ENCODE data around the gene RAD18. TPM values are rescaled to one million over a fixed set of nuclear protein-coding genes. Genes with fewer than 3 reads are reported as not detected.

The RAD18 gene
- total RNA-seq, 2 donors from 2014 or later: 18.2 to 20.8 TPM

DNA sequence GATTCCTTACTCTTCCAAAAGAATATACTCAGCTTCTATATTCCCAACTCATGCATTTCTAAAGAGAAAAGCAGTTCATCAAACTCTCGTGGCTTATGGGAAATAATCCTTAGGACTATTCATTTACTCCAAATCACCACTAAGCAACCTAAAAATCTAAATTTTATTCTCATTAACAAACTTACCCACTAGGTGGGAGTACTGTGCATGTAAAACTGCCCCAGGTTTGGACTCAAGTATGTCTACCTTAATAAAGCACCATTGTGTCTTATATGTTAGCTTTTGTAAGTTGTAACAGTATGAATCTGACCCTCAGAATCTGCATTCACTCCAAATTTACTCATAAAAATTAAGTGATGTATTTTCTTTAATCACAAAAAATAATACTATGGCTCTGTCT, 25.3 kb downstream of the RAD18 start:
- H3K27ac ChIP-seq (ENCODE audit: low read depth, low read length): no peak overlapping the region
- H3K4me1 ChIP-seq (ENCODE audit: control insufficient read depth, insufficient read depth, low read length): no peaks in the 10 kb centered on the region
- H3K27me3 Mint-ChIP-seq (ENCODE audit: insufficient read depth): no peaks in the 10 kb centered on the region
- no peaks in the 10 kb centered on the region for H3K4me1 Mint-ChIP-seq
- no peak overlapping the region for H3K9ac ChIP-seq (ENCODE audit: extremely low read depth, low read length, poor library complexity, severe bottlenecking)
- 96% methylated on average over 1 of the region's 1 CpG; no CpG with 5 or more reads in 1 of the 2 experiments for WGBS, 2 experiments (ENCODE audit: insufficient coverage in 1 of 2, insufficient read length in 1 of 2)
- H3K36me3 ChIP-seq (ENCODE audit: control insufficient read depth, insufficient read depth, low read length): peaks cover 53% of the 10 kb centered on the region
- no peak for DNase-seq
- no peak overlapping the region for H3K27ac Mint-ChIP-seq
- H3K4me3 Mint-ChIP-seq: no peak overlapping the region
- no peak overlapping the region for H3K4me3 ChIP-seq (ENCODE audit: low read length)
- peaks cover 20% of the 10 kb centered on the region for H3K36me3 Mint-ChIP-seq (ENCODE audit: low read depth)
- peak; percentile 69 for TF ChIP-seq CTCF (conservative IDR thresholded peaks at IDR 0.05)
- peaks cover 6% of the 10 kb centered on the region for H3K9me3 Mint-ChIP-seq
- peaks cover 5% of the 10 kb centered on the region for H3K9me3 ChIP-seq (ENCODE audit: control insufficient read depth, low read length)
- H3K27me3 ChIP-seq (ENCODE audit: control insufficient read depth, insufficient read depth, low read length, poor library complexity, severe bottlenecking): no peaks in the 10 kb centered on the region

DNA sequence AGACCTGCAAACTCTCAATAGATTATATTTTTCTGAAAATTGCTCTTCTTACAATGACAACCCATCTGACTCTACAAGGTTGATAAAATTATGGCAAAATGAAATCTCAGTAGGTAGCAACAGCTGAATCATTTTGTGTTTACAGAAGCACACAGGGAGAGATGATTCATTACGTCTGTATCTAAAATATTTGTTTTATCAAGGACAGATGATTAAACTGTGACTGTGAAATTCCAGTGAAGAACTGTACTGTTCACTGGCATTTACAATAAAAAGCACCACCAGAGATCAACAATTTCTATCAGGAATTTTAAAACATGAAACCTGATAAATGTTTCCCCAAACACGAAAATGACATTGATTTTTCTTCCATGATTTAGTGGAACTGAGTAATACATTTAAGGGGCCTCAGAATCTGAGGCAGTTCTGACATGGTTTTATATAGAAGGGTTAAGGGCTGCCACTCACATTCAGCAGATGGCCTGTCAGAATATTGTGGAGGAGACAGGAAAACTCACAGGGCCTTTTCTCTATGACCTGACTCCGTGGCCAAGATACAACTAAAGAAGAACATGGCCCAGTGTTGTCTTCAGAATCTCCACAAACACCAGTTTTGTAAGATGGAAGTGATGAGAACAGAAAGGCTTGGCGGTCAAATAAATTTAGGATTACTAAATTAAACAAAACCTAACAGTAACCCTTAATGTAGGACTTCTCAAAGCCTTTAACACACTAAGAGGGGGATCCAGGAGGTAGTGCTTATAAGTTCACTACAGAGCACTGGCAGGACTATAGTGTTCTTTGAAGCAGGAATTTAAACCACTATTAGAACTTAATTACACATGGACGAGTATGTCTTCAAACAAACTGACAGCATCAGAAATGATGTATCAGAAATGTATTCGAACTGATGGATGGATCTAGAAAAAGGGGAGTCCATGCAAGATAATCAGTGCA, 25.9 kb downstream of the RAD18 start:
- H3K4me3 Mint-ChIP-seq: no peak overlapping the region
- H3K27me3 Mint-ChIP-seq (ENCODE audit: insufficient read depth): no peaks in the 10 kb centered on the region
- Histone ChIP-seq H3K9ac (ENCODE audit: extremely low read depth, low read length, poor library complexity, severe bottlenecking) (no peak overlapping the region), H3K27ac (ENCODE audit: low read depth, low read length) (no peak overlapping the region), H3K36me3 (ENCODE audit: control insufficient read depth, insufficient read depth, low read length) (peaks cover 49% of the 10 kb centered on the region), H3K27me3 (ENCODE audit: control insufficient read depth, insufficient read depth, low read length, poor library complexity, severe bottlenecking) (no peaks in the 10 kb centered on the region), H3K9me3 (ENCODE audit: control insufficient read depth, low read length) (no peaks in the 10 kb centered on the region), H3K4me3 (ENCODE audit: low read length) (no peak overlapping the region), H3K4me1 (ENCODE audit: control insufficient read depth, insufficient read depth, low read length) (no peaks in the 10 kb centered on the region)
- 82% methylated on average over 3 to 5 of the region's 6 CpGs for WGBS, 2 experiments (ENCODE audit: insufficient coverage in 1 of 2, insufficient read length in 1 of 2)
- H3K9me3 Mint-ChIP-seq: no peaks in the 10 kb centered on the region
- TF ChIP-seq CTCF (conservative IDR thresholded peaks at IDR 0.05): no peak
- no peaks in the 10 kb centered on the region for H3K4me1 Mint-ChIP-seq
- peaks cover 13% of the 10 kb centered on the region for H3K36me3 Mint-ChIP-seq (ENCODE audit: low read depth)
- no peak for DNase-seq
- H3K27ac Mint-ChIP-seq: no peak overlapping the region

DNA sequence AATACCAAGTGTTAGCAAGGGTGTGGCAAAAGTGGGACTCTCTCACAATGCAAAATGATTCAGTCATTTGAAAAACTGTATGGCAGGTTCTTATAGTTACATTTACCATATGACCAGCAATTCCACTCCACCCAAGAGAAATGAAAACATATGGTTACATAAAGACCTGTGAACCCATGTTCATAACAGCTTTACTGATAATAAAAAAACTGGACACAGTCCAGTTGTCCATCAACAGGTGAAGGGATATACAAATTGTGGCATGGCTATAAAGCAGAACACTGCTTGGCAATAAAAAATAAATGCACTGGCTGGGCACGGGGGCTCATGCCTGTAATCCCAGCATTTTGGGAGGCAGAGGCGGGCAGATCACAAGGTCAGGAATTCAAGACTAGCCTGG, 30.8 kb downstream of the RAD18 start:
- no peak for DNase-seq
- H3K4me3 Mint-ChIP-seq: no peak overlapping the region
- no peak overlapping the region for H3K27ac ChIP-seq (ENCODE audit: low read depth, low read length)

More for the DNA sequence above, 30.8 kb downstream of the RAD18 start:
- H3K36me3 ChIP-seq (ENCODE audit: control insufficient read depth, insufficient read depth, low read length): peaks cover 20% of the 10 kb centered on the region
- 84 to 100% methylated on average over 2 of the region's 2 CpGs for WGBS, 2 experiments (ENCODE audit: insufficient coverage in 1 of 2, insufficient read length in 1 of 2)
- H3K27ac Mint-ChIP-seq: no peak overlapping the region
- no peak overlapping the region for H3K9ac ChIP-seq (ENCODE audit: extremely low read depth, low read length, poor library complexity, severe bottlenecking)
- no peaks in the 10 kb centered on the region for H3K27me3 Mint-ChIP-seq (ENCODE audit: insufficient read depth)
- peaks cover 12% of the 10 kb centered on the region for H3K36me3 Mint-ChIP-seq (ENCODE audit: low read depth)
- no peaks in the 10 kb centered on the region for H3K4me1 Mint-ChIP-seq
- H3K9me3 ChIP-seq (ENCODE audit: control insufficient read depth, low read length): peaks cover 3% of the 10 kb centered on the region
- no peak for TF ChIP-seq CTCF (conservative IDR thresholded peaks at IDR 0.05)
- no peaks in the 10 kb centered on the region for H3K9me3 Mint-ChIP-seq
- no peak overlapping the region for H3K4me3 ChIP-seq (ENCODE audit: low read length)
- H3K27me3 ChIP-seq (ENCODE audit: control insufficient read depth, insufficient read depth, low read length, poor library complexity, severe bottlenecking): no peaks in the 10 kb centered on the region
- H3K4me1 ChIP-seq (ENCODE audit: control insufficient read depth, insufficient read depth, low read length): no peaks in the 10 kb centered on the region
